A673 (cell line): ENCODE results near the gene LONRF3. TPM values are rescaled to one million over a fixed set of nuclear protein-coding genes. Genes with fewer than 3 reads are reported as not detected.

Experiments
- BruUV-seq: library from RNA; stranded (reverse); fragments of 400-500 nt; replicated peaks from 2 replicates; lab custom pipeline; 2021; lab: Mats Ljungman, UMichigan
- CTCF ChIA-PET: fragments of 300-600 bp; sonication (Branson Sonifier 250); formaldehyde crosslinking; loops from one replicate; lab custom pipeline; 2022; ENCODE audit warnings: antibody characterized with exemption; lab: Charles Lee
- POLR2A ChIA-PET: fragments of 300-600 bp; sonication (Branson Sonifier 250); formaldehyde crosslinking; loops from one replicate; lab custom pipeline; 2022; ENCODE audit warnings: antibody characterized with exemption; ENCODE audit not compliant: low non-redundant PET; lab: Charles Lee
- DNase-seq: peaks from one replicate; pipeline ENCODE4 v3.0.0-alpha.2; 2015; ENCODE audit warnings: low spot score
- H3K27ac ChIP-seq: fragments of 200-600 bp; sonication (generic); 2 replicates; pipeline ENCODE4 v1.5.1; 2016; ENCODE audit warnings: mixed run types, low read depth, mild to moderate bottlenecking, mixed read lengths, antibody characterized with exemption, low read length; ENCODE audit not compliant: poor library complexity, severe bottlenecking
- H3K27me3 ChIP-seq: fragments of 200-600 bp; sonication (generic); replicated peaks from 2 replicates; pipeline ENCODE4 v1.6.1; 2017; ENCODE audit warnings: mixed run types, low read depth, mild to moderate bottlenecking, mixed read lengths, antibody characterized with exemption, low read length; ENCODE audit not compliant: insufficient read depth, poor library complexity
- H3K36me3 ChIP-seq: fragments of 200-600 bp; sonication (generic); 2 replicates; pipeline ENCODE4 v1.6.1; 2016; ENCODE audit warnings: mixed run types, mild to moderate bottlenecking, mixed read lengths, antibody characterized with exemption, low read length; ENCODE audit not compliant: insufficient read depth, poor library complexity, severe bottlenecking
- H3K4me1 ChIP-seq: fragments of 200-600 bp; sonication (generic); 2 replicates; pipeline ENCODE4 v1.6.1; 2017; ENCODE audit warnings: mixed run types, mild to moderate bottlenecking, mixed read lengths, antibody characterized with exemption, low read length; ENCODE audit not compliant: insufficient read depth, poor library complexity, severe bottlenecking
- H3K4me3 ChIP-seq: fragments of 200-600 bp; sonication (generic); 2 replicates; pipeline ENCODE4 v1.5.1; 2016; ENCODE audit warnings: low read depth, mixed run types, mild to moderate bottlenecking, mixed read lengths, low read length; ENCODE audit not compliant: poor library complexity, severe bottlenecking
- H3K9me3 ChIP-seq: fragments of 200-600 bp; sonication (generic); 2 replicates; pipeline ENCODE4 v1.6.1; 2016; ENCODE audit warnings: mixed run types, low read depth, mild to moderate bottlenecking, mixed read lengths, antibody characterized with exemption, low read length; ENCODE audit not compliant: poor library complexity, severe bottlenecking
- CTCF ChIP-seq: fragments of 300-800, 200-600 bp; sonication (generic); conservative IDR thresholded peaks from 2 replicates; pipeline ENCODE4 v1.5.1; 2017; ENCODE audit warnings: low read depth, mild to moderate bottlenecking, antibody characterized with exemption, low read length, moderate library complexity, mixed read lengths
- EZH2 ChIP-seq: fragments of 200-600 bp; sonication (generic); IDR thresholded peaks from 2 replicates; pipeline ENCODE4 v1.6.1; 2017; ENCODE audit warnings: borderline replicate concordance, low read depth, mild to moderate bottlenecking, mixed read lengths, antibody characterized with exemption, low read length; ENCODE audit not compliant: poor library complexity, severe bottlenecking
- intact Hi-C: fragments of 100-400 bp; cut with micrococcal nuclease; formaldehyde crosslinking; loops from one replicate; pipeline ENCODE4 v1.10.0; 2022; ENCODE audit not compliant: unreplicated experiment
- total RNA-seq: library from RNA; stranded (reverse); gene quantifications from 2 replicates; pipeline ENCODE4 v1.2.3, GENCODE V29; 2021

The LONRF3 gene
- total RNA-seq, 1 experiment from 2014 or later = 0.11 TPM

- no peaks in the 10 kb centered on the region for H3K36me3 ChIP-seq
- H3K27me3 ChIP-seq = peaks cover 65% of the 10 kb centered on the region
- H3K4me1 ChIP-seq = no peaks in the 10 kb centered on the region
- intact Hi-C loops = no loop called here
- no peak overlapping the region for H3K27ac ChIP-seq
- CTCF ChIA-PET = no interaction called here
- no peak overlapping the region for H3K4me3 ChIP-seq
- POLR2A ChIA-PET = no interaction called here
- DNase-seq = no peak
- BruUV-seq = no TSS peak
- TF ChIP-seq CTCF = no peak
- TF ChIP-seq EZH2 = no peak
- H3K9me3 ChIP-seq = no peaks in the 10 kb centered on the region
These were observed 2.9 kb upstream of the LONRF3 start for GRCh38 chrX:118971552-118971951.

- Histone ChIP-seq H3K36me3 (no peaks in the 10 kb centered on the region), H3K27ac (no peak overlapping the region), H3K4me3 (no peak overlapping the region), H3K4me1 (no peaks in the 10 kb centered on the region), H3K9me3 (no peaks in the 10 kb centered on the region), H3K27me3 (peaks cover 80% of the 10 kb centered on the region)
- DNase-seq = no peak
- peak; percentile 59 for TF ChIP-seq EZH2
- TF ChIP-seq CTCF = no peak
- CTCF ChIA-PET = no interaction called here
- POLR2A ChIA-PET = no interaction called here
- no TSS peak for BruUV-seq
- intact Hi-C loops = no loop called here
These were observed 880 bp upstream of the LONRF3 start for GRCh38 chrX:118973389-118974087.

- no TSS peak for BruUV-seq
- H3K9me3 ChIP-seq = no peaks in the 10 kb centered on the region
- no peak overlapping the region for H3K27ac ChIP-seq
- no peaks in the 10 kb centered on the region for H3K36me3 ChIP-seq
- ChIA-PET POLR2A (no interaction called here), CTCF (interaction anchor here (1.0 kb wide), 1 partner anchor 30 kb away, joined by 3 read pairs; no protein-coding TSS in a partner anchor)
- H3K4me1 ChIP-seq = no peaks in the 10 kb centered on the region
- peak; percentile 31 for DNase-seq
- peak overlapping the region; percentile 23 for H3K4me3 ChIP-seq
- intact Hi-C loops = no loop called here
- peaks cover 75% of the 10 kb centered on the region for H3K27me3 ChIP-seq
- TF ChIP-seq CTCF (no peak), EZH2 (peak; percentile 68)
These were observed 672 bp downstream of the LONRF3 start for GRCh38 chrX:118974908-118975671.
